HG03575 (cell line): Measurements from ENCODE around the gene SND1.
"Not testable (repeated sequence)": the region's sequence is repeated elsewhere in the genome, so short reads cannot be mapped to it uniquely, and the experiment has no call there.

ENCODE experiments used
- ATAC-seq: cut with Tn5 transposase; IDR thresholded peaks from one replicate; pipeline ENCODE4 v1.9.1; 2021; ENCODE audit not compliant: unreplicated experiment, insufficient number of reproducible peaks, low FRiP score; ENCODE audit errors: extremely low read depth

SND1 gene

DNA sequence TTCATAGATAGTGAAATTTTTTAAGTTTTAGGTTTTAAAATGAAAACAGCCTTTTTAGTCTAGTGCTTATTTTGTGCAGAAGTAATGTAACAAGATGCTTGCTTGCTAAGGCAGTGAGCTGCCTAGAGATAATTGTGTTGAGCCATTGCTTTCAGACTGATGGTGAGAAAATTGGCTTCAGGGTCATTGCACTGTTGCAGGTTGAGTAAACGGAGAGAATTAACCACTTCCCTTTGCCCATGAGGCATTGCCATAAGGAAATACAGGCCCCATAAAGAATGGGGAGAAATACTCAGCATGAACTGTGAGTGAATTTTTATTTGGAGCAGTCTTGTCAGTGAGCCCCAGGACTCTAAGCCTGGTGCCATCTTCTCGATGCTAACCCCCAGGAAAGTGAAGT is 238.7 kb downstream of the SND1 start:
- no peak for ATAC-seq

DNA sequence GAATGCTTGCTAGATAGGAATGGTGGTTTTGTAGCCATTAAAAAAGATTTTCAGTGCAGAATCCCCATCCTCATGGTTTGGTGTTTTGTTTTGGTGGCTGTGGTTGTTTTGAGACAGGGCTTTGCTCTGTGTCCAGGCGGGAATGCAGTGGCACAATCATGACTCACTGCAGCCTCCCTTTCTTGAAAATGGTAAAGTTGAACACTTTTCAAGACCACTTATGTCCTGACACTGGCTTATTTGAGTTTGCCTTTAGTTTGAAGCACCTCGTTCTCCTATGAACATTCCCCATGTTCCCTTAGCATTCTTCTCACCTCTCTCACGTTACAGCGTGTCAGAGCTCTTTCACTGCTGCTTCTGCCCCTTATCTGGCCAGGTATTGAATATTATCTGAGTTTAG is 239.2 kb downstream of the SND1 start:
- ATAC-seq: no peak

DNA sequence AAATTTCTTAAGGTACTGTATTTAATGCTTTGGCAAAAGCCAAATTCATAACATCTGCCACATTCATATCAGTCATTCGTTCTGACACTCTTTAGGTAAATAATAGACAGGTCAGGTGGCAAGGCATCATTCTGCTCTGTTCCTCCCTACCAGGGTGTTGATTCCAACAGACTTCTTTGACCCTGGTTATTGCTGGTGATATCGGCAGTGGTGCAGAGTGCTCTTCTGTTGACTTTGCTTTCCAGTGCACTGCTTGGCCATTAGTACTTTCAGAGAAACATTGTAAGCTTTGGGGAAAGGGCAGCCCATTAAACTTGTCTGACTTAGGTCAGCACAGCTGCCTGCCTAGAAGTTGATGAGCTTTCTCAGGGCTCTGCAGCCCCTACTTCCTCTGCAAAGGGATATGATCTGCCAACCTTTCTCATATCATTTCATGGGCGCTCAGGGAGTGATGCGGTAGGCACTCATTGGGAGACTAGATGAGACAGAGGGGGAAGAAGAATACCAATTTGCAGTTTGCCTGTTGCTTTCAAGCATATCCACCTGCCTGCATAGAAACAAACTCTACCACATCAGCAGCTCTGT is 240.0 kb downstream of the SND1 start:
- no peak for ATAC-seq

DNA sequence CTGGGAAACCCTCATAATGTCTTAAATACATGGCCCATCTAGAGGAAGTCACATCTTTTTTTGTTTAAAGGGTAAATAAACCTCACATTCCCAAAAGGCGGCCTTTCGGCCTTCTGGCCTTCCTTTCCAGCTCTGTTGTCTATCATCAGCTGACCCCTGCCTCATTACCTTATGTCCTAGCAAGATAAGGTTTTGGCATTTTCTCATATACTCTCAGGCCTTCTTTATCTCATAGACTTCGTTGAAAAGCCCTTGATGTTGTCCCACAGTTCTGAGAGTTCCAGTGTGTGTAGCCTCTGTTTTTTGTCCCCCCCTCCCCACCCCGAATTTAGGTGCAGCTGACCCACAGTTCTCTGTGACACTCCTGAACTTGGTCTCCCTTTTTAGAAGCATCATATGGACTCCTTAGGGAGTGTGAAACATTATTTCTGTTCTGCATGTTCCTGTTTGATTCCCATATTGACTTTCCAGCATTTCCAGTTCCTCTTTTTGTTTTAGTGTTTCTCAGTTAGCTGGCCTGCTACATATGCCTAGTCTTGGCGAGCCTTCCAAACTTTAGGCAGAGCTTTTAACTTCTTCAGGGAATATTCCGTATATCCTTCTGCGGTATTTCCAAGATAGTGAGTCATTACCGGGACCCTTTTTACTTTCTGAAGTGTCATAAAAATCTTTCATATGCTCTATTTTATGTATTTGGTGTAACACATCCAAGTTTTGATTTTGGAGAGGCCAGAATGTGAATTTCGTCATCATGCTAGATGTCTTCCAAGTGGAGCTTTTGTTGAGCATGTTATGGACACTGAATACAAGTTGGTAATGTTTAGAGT is 240.7 kb downstream of the SND1 start:
- no peak for ATAC-seq

DNA sequence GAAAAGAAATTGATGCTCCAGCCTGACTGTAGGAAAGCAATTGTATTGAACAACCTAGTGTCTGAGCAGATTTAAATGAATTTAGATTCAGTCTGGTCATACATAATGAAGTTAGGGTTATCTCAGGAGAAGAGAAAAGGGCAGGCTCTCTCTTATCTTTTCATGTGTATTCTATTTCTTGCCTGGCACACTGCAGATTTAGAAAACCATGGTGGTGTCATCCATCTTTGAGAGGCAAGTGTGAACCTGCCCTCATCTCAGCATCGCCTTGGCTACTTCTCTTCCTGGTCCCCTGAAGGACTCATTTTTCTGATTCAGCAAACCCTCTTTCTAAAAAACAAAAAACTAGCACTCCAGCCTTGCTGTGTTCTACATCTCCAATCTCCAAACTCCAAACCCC is 241.6 kb downstream of the SND1 start:
- ATAC-seq: no peak

DNA sequence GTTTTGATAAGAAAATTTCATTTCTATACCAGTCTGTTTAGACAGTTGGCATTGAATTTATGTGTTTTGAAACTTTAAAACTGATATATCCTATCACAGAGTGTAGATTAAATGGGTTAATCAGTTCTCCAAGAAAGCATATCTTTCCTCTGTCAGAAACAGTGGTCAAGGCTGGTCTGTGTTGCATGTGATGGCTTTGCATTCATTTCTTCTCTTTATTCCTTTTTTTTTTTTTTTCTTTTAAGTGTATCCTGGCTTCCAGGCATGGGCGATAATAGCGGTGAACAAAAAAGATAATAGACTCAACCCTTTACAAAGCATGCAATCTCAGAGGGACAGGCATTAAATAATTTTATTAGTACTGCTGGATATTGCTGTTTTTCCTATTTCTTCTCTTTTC is 242.6 kb downstream of the SND1 start:
- ATAC-seq: no peak

DNA sequence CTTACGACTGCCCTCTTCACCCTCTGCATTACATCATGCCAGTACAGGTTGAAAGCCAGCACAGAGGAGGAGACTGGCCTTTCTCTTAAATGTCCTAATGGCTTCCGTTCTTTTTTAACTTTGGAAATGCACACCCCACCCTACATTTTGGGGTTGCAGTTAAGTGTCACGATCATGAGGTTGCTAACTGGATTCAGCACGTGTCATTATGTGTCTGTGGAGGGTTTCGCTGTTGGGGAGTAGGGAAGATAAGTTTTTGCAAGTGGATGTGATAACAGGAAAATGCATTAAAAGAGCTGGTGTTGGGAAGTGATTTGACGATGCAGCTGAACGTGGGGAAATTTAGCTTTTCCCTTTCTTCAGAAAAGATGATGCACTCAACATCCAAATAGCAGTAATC is 243.4 kb downstream of the SND1 start:
- no peak for ATAC-seq

DNA sequence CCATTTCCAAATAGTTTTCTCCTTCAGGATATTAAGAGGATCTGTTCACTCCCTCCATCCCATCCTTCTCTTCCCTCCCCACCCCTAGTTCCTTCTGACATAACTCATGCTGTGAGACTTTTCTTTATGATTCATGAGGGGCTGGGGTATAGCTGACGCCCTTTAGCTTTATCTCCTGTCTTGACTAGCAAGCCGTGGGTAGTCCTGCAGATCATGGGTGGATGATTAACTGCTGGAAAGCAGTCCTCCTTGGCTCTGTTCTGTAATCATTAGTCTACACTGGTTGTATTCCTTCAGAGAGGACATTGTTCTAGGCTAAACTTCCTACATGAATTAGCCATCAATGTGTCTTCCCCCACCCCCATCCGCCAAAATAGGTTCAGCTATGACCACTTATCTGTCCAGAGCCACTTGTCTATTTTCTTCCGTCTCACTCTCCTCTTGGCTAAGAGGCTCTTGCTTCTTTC is 243.9 kb downstream of the SND1 start:
- no peak for ATAC-seq

DNA sequence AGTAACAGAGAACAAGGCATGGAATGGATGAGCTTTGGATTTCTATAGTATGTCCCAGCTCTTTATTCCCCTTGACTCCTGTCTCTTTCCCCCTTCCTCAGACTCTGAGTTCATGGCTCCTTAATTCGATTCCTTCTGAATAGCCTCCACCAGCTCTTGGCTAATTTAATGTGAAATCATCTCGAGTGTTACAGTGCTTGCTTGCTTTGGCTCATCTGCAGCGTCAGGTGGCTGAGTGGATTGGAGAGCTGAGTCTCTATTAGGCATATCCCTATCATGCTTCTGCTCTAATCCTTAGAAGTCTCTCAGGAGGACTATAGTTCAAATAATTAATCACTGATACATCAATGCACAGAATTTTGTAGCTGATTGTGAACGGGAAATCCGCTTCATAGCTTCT is 244.7 kb downstream of the SND1 start:
- ATAC-seq: no peak

DNA sequence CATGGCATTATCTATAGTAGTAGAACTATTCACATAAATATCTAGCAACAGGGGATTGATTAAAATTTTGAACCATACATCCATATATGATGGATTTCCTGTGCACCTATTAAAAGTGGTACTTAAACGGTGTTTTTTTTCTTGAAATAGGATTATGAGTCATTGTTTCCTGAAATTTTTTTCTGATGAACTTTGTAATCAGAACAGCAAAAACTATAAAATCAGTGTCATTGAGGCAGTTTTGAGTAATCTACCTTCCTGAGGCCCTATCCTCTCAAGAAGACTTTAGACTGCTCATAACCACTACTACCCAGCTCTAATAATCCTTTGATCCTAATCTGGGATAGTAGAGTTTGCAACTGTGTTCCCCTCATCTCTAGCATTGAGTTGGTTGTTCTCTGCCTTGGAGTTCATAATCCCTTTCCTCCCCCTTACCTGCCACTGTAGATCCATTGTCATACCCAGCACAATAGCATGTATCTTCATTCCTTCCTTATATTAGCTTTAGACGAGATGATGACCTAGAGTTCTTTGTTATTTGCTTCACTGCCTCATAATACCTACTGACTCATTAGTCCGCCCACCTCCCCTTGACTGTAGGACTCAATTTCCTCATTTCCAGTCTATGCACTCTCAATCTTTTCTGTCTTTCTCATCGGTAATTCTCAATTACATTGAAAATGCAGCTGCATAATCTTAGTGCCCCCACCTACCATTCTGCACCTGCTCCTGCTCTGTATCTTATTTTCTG is 245.9 kb downstream of the SND1 start:
- ATAC-seq: no peak

DNA sequence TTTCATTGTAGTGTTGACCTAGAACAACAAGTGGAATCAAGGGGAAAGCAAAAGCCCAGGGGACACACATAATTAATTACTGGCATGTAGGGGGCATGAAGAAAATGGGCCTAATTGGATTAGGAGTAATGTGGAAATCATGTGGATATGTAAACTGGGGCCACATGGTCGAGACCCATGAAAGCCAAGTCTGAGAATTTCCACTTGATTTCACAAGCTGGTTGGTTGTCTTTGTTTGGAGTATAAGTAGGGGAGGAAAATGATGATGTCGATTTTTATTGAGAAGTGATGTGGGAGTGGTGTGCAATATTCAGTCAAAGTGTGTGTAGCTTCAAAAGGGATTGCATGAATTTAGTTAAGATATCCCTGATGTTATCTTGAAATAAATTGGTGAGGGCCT is 247.4 kb downstream of the SND1 start:
- no peak for ATAC-seq

DNA sequence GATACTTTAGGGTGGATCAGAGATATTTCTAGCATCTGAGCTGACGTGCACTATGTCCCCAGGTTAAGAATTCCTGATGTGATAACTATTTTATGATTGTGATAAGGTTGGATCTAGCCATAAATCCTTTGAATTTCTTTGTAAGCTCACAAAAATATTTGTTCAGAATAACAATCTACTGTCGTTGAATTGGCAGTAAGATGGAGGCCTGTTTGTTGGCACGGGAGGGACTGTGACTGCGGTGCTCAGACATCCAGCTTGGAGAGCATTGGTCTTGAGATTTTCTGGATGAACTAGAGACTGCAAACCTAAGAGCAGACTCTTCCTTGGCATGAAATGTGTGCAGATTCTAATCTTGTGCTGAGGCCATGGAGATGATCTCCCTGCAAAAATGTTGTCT is 248.1 kb downstream of the SND1 start:
- no peak for ATAC-seq

DNA sequence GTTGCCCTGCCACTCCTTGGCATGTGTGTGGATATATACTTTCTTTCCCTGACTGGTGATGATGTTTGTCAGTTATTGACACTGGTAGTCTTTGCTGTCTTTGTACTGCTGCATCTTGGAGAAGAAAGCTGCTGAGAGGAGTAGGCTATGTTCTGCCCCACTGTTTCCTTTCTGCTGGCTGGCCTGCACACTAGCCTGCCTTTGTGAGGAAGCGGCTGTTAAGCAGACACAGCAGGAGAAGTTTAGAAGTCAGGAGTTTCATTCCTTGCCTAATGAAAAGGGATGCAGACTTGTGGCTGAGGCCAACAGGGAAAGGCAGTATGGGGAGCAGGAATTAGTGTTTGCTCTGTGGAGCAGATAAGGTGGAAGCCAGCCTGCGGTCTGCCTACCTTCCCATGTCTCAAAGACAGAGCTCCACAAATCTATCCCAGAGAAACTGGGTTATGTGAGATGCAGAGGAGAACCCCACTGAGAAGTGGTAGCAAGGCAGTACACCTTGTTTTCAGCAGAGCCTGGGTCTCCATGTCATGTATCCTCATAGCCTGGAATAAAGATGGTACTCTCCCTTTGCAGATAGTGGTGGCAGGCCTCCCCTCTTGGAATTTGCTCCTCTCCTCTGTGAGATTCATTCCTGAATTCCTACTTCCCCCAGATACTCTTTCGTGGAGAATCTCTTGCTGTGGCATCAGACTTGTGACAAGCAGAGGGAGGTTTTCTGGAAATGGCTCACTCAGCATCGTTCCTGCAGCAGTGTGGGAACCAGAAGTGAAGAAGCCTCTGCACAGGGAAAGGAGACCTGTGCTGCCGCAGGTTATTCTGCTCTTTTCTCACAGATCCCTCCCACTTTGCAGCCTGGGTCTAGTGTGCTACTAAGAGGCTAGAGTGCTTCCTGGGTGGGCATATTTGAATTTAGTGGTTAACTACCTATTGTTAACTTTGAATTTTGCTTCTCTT is 249.0 kb downstream of the SND1 start:
- no peak for ATAC-seq

DNA sequence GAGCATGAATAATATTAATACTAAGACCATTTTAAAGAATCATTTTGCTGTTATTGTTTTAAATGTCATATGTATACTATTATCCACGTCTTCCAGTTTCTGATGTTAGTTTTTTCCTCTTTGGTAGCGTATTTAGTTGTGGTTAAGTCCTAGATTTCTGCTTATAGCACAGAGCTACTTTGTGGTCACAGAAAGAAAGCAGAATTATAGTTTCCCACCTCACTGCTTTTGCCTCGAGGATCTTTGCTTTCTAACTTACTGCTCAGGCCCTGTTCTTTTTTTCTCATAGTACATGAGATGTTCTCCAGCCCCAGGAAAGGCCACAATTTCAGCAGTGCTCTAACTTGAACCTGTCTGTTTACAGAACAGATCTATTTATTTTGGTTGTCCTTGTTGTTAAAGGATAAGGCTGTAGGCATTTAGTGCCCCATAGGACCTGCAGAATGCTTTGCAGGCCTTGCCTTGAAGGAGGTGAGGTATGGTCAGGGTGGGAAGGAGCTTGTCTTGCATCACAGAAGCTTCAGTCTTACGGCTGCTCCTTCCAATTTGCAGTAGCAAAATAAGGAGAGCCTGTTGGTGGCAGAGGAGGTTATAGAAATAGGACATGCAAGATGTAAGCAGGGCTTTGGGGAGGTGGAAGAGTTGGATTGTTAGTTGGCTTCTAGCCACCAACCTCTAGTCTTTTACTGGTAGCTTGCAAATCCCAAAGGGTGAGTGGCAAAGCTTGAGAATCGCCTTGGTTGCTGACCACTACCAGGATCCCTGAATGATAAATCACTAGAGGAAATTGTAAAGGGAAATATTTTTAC is 250.1 kb downstream of the SND1 start:
- ATAC-seq: no peak

DNA sequence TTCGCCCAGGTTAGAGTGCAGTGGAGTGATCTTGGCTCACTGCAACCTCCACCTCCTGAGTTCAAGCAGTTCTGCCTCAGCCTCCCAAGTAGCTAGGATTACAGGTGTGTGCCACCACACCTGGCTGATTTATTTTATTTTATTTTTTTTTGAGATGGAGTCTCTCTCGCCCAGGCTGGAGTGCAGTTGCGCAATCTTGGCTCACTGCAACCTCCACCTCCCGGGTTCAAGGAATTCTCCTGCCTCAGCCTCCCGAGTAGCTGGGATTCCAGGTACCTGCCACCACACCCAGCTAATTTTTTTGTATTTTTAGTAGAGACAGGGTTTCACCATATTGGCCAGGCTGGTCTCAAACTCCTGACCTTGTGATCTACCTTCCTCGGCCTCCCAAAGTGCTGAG is 250.8 kb downstream of the SND1 start:
- not testable (repeated sequence) for ATAC-seq

DNA sequence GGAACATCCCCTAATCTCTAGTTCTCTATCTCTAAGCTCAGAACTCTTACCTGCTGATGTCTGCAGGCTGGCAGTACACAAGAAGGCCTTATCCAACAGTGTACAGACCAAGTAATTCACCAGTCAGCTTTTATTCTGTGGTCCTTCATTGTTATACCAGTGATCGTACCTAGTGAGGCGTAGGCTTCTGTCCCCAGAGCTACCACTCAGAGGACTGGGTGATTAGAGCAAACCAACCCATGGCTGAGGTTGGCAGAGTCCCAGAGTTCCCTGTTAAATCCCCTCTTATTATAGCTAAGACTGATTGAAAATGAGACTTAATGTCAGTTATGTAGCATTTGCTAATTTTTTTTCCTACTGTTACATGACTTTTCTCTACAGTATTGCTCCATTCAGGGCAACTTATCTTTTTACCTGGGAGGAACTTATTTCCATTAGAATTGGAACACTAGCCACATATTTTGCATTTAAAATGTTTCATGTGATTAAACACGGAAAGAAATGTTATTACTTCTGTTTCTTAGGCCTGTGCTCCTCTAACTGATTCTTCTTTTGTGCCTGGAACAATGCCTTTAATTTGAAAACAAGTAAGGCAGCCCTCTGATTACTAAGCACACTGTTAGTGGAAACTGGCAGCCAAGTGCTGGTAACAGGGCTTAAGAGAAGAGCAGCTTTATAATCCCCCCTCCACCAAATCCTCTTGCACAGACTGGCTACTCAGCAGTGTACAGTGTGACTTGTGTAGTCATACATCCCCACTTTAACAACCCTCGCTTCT is 252.1 kb downstream of the SND1 start:
- ATAC-seq: no peak

DNA sequence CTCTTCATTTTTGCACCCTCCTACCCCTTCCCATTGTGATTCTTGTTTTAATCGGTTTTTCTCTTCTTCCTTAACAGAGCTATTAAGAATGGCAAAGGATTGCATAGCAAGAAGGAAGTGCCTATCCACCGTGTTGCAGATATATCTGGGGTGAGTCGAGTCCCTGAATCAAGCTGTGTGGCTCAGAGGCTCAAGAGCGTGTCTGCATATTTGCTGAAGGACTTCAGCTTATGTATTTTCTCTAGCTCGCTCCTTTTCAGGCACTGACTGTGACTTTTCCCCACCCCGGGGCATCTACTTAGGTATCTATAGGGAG is 252.6 kb downstream of the SND1 start:
- no peak for ATAC-seq

DNA sequence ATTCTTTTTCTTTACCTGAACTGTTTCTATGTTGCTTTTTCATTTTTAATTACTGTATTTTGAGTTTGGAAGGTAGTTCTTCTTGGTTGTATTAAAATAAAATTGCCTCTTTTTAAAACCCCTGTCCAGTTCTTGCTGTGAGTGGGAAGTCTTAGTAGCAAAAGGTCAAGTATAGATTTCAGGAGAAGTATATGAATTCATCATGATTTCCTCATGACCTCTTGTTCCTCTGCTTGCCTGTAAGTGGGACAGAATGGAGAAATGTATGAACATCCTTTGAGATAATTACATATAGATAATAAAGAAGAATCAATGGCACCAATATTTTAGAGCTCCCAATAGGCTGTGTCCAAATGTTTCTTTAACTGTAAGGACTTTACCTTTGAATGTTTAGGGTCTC is 253.0 kb downstream of the SND1 start:
- no peak for ATAC-seq
